K562 (cell line): ENCODE data around the gene ADAMTS6. TPM values are rescaled to one million over a fixed set of nuclear protein-coding genes. Genes with fewer than 3 reads are reported as not detected.
A peak's percentile ranks its signal among the peaks of the same experiment; 100 is the strongest.

Experiments used
- ATAC-seq: fragments of 200-7000 bp; cut with Tn5 transposase; 3 replicates; pipeline ENCODE4 v1.9.1; 2020; ENCODE audit warnings: moderate library complexity
- BruUV-seq: library from RNA; stranded (reverse); fragments of 400-500 nt; replicated peaks from 2 replicates; lab custom pipeline; 2021; lab: Mats Ljungman, UMichigan
- CTCF ChIA-PET: fragments of 300-600 bp; formaldehyde crosslinking; extraction: SDS; loops from one replicate; lab custom pipeline; 2021; ENCODE audit warnings: low intra/inter-chr PET ratio; lab: Yijun Ruan, JAX
- POLR2A ChIA-PET: fragments of 300-600, 350-650 bp; sonication (Branson Sonifier 250); formaldehyde crosslinking; extraction: SDS; loops from one replicate; lab custom pipeline; 2021; ENCODE audit warnings: antibody characterized with exemption, inconsistent platforms; lab: Yijun Ruan, JAX
- DNase-seq, 4 experiments: peaks; one replicate each; pipeline versions ENCODE4 v3.0.0 to v3.0.0-alpha.2; 2011 to 2018; ENCODE audit warnings: low spot score in 3 of 4, mixed read lengths in 3 of 4; ENCODE audit errors: extremely low read depth in 1 of 4
- FAIRE-seq: peaks from 2 replicates; lab custom pipeline; 2011; peaks lifted over from hg19 to GRCh38; lab: Jason Lieb, UNC
- H2AFZ ChIP-seq: 2 replicates; pipeline ENCODE4 v1.6.0; 2011; ENCODE audit warnings: low read depth, low read length, control low read depth, inconsistent platforms
- H3K27ac ChIP-seq: fragments of 200-600 bp; 3 replicates; pipeline ENCODE4 v1.8.0; 2011; ENCODE audit warnings: low read depth, mild to moderate bottlenecking, control low read depth, inconsistent platforms, low read length, moderate library complexity, mixed read lengths; ENCODE audit errors: extremely low read depth
- H3K27me3 ChIP-seq, 2 experiments: fragments of 300-600 bp in 1 of 2; 2 replicates in 1 of 2; 3 replicates in 1 of 2; pipeline versions ENCODE4 v1.6.0 to v1.8.0; 2011; ENCODE audit warnings: inconsistent platforms in 2 of 2, low read length in 2 of 2, mild to moderate bottlenecking in 1 of 2, mixed read lengths in 1 of 2, moderate library complexity in 1 of 2; ENCODE audit not compliant: control insufficient read depth in 2 of 2, insufficient read depth in 2 of 2
- H3K36me3 ChIP-seq: fragments of 300-600 bp; 3 replicates; pipeline ENCODE4 v1.8.0; 2011; ENCODE audit warnings: mild to moderate bottlenecking, low read length, inconsistent platforms; ENCODE audit not compliant: control insufficient read depth, insufficient read depth
- H3K4me1 ChIP-seq, 2 experiments: fragments of 200-600 bp in 1 of 2; replicated peaks in 1 of 2; 2 replicates in 1 of 2; 3 replicates in 1 of 2; pipeline versions ENCODE4 v1.5.1 to v1.8.0; 2011; ENCODE audit warnings: inconsistent platforms in 2 of 2, low read length in 2 of 2, mild to moderate bottlenecking in 1 of 2, mixed read lengths in 1 of 2, moderate library complexity in 1 of 2; ENCODE audit not compliant: control insufficient read depth in 2 of 2, insufficient read depth in 2 of 2
- H3K4me2 ChIP-seq: 2 replicates; pipeline ENCODE4 v1.6.1; 2011; ENCODE audit warnings: low read length, control low read depth, inconsistent platforms, mixed read lengths; ENCODE audit not compliant: insufficient read depth
- H3K4me3 ChIP-seq: fragments of 200-600 bp; sonication (generic), shearing (Covaris generic); 2 replicates; pipeline ENCODE4 v1.5.1; 2016; ENCODE audit warnings: control low read depth, inconsistent platforms
- H3K79me2 ChIP-seq: fragments of 200-600 bp; 3 replicates; pipeline ENCODE4 v1.8.0; 2011; ENCODE audit warnings: low read length, inconsistent platforms; ENCODE audit not compliant: control insufficient read depth, insufficient read depth
- H3K9ac ChIP-seq, 2 experiments: 2 replicates each; pipeline versions ENCODE4 v1.6.0 to v1.6.1; 2011; ENCODE audit warnings: low read depth in 2 of 2, low read length in 2 of 2, control low read depth in 1 of 2, inconsistent platforms in 1 of 2, mild to moderate bottlenecking in 1 of 2, mixed read lengths in 1 of 2; ENCODE audit not compliant: insufficient read depth in 1 of 2
- H3K9me1 ChIP-seq: one replicate; pipeline ENCODE4 v1.6.0; 2011; ENCODE audit warnings: inconsistent platforms, mild to moderate bottlenecking, low read length, moderate library complexity; ENCODE audit not compliant: control insufficient read depth, insufficient read depth
- H3K9me3 ChIP-seq: replicated peaks from 2 replicates; pipeline ENCODE4 v1.5.1; 2011; ENCODE audit warnings: low read depth, low read length, inconsistent platforms; ENCODE audit not compliant: control insufficient read depth, insufficient read depth
- H4K20me1 ChIP-seq: replicated peaks from 2 replicates; pipeline ENCODE4 v1.6.1; 2011; ENCODE audit warnings: low read length, inconsistent platforms, mixed read lengths; ENCODE audit not compliant: control insufficient read depth, insufficient read depth
- ATF3 ChIP-seq, 2 experiments: fragments of 450-650 bp in 1 of 2; sonication (generic) in 1 of 2; formaldehyde crosslinking in 1 of 2; IDR thresholded peaks in 1 of 2; conservative IDR thresholded peaks in 1 of 2; 2 replicates each; pipeline versions ENCODE4 v1.6.1 to v1.8.1; 2016 to 2023; ENCODE audit warnings: mild to moderate bottlenecking in 2 of 2, moderate library complexity in 2 of 2, inconsistent platforms in 1 of 2, missing genetic modification reagents in 1 of 2
- CEBPG ChIP-seq, 3 experiments: fragments of 200-800 bp in 1 of 3; sonication (Bioruptor generic) in 1 of 3; sonication (generic) in 1 of 3; formaldehyde crosslinking in 1 of 3; IDR thresholded peaks in 2 of 3; conservative IDR thresholded peaks in 1 of 3; 2 replicates each; pipeline versions ENCODE4 v1.6.1 to v1.8.0; 2016 to 2022; ENCODE audit warnings: missing compliant biosample characterization in 2 of 3, missing genetic modification characterization in 2 of 3, mild to moderate bottlenecking in 1 of 3, missing genetic modification reagents in 1 of 3
- LARP7 ChIP-seq: fragments of 450-650 bp; IDR thresholded peaks from 2 replicates; pipeline ENCODE4 v1.6.1; 2016
- ZNF224 ChIP-seq: sonication (generic); formaldehyde crosslinking; IDR thresholded peaks from 2 replicates; pipeline ENCODE4 v1.8.0; 2022; ENCODE audit warnings: mild to moderate bottlenecking, missing genetic modification reagents
- WGBS: fragments of 100-300 bp; shearing (Covaris generic); methylation state at CpG from one replicate; pipeline ENCODE4 v1.1.6; 2016; ENCODE audit warnings: low coverage, mixed read lengths; ENCODE audit not compliant: insufficient coverage; ENCODE audit errors: missing lambda C conversion rate; 5-methylcytosine and 5-hydroxymethylcytosine counted together
- in situ Hi-C: fragments of 300-500 bp; cut with MboI; formaldehyde crosslinking; loops from 4 replicates; pipeline ENCODE4 v1.15.0; 2018; ENCODE audit warnings: inconsistent platforms, mixed read lengths
- intact Hi-C: fragments of 100-400 bp; cut with micrococcal nuclease; formaldehyde crosslinking; loops from 2 replicates; pipeline ENCODE4 v1.14.2; 2022
- polyA plus RNA-seq, 8 experiments: library from polyadenylated mRNA; depleted of rRNA in 4 of 8; stranded (reverse) in 5 of 8; unstranded in 3 of 8; fragments of >200 nt; fragmentation: Nextera tagmentation in 2 of 8; fragmentation: Illumina TruSeq in 1 of 8; extraction: Ambion mirVana in 2 of 8; extraction: Trizol in 1 of 8; gene quantifications; 2 replicates each; pipeline versions ENCODE4 v1.2.1 to v1.2.3, GENCODE V29; 2011 to 2014; ENCODE audit warnings: inconsistent platforms in 1 of 8, missing spikeins in 1 of 8
- total RNA-seq, 7 experiments: library from RNA; depleted of rRNA in 6 of 7; stranded (reverse); fragments of >200 nt in 6 of 7; fragmentation: Illumina TruSeq in 2 of 7; extraction: Trizol in 2 of 7; gene quantifications; 2 replicates each; pipeline versions ENCODE4 v1.2.1 to v1.2.3, GENCODE V29; 2011 to 2021; ENCODE audit warnings: low replicate concordance in 1 of 7

ADAMTS6 gene
- total and polyA plus RNA-seq, 9 of the 15 experiments (the other 6 are each of a cell fraction or from before 2014, with no cell fraction given) = 0.57 to 5.3 (median 1.5) TPM

DNA sequence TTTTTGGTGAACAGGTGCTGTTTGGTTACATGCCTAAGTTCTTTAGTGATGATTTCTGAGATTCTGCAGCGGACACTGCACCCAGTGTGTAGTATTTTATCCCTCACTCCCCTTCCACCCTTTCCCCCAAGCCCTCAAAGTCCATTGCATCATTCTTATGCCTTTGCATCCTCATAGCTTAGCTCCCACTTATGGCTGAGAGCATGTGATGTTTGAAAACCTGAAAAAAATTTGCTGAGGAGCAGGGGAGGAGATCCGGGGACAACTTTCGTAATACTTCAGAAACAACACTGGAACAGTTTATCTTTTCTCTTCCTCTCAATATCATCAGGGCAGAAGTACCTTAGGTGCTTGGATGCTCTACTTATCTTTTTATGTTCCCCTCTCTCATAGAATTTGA is 226.4 kb downstream of the ADAMTS6 start:
- no peaks in the 10 kb centered on the region for H3K9me3 ChIP-seq
- DNase-seq = no peak
- no peaks in the 10 kb centered on the region for H3K36me3 ChIP-seq
- intact Hi-C loops (no loop called here), in situ Hi-C loops (no loop called here)
- BruUV-seq = no TSS peak
- no peak overlapping the region for H3K4me3 ChIP-seq
- no peak for TF ChIP-seq LARP7
- peak; percentile 33; the same call in 1 of the 2 replicates for TF ChIP-seq ATF3 (IDR thresholded peaks at IDR 0.05)
- TF ChIP-seq ATF3 (CRISPR knock-in tag; conservative IDR thresholded peaks at IDR 0.05) = no peak
- TF ChIP-seq CEBPG (CRISPR knock-in tag; IDR thresholded peaks at IDR 0.05) = no peak
- TF ChIP-seq CEBPG (tag; conservative IDR thresholded peaks at IDR 0.05 in 1 of 2, IDR thresholded peaks at IDR 0.05 in 1 of 2) = peak; percentile 8 to 60; a peak in 2 of 4 replicates
- no peak for TF ChIP-seq ZNF224 (CRISPR knock-in tag)
- FAIRE-seq = no peak
- no peak overlapping the region for H3K27ac ChIP-seq
- H3K4me1 ChIP-seq = no peaks in the 10 kb centered on the region
- no peak overlapping the region for H3K4me2 ChIP-seq
- POLR2A ChIA-PET = no interaction called here
- no peak for ATAC-seq
- H3K9ac ChIP-seq = no peak overlapping the region
- no peaks in the 10 kb centered on the region for H3K27me3 ChIP-seq
- no peaks in the 10 kb centered on the region for H3K9me1 ChIP-seq
- 9% methylated on average over 3 of the region's 3 CpGs for WGBS
- H4K20me1 ChIP-seq = no peaks in the 10 kb centered on the region
- H3K79me2 ChIP-seq = no peaks in the 10 kb centered on the region
- no peak overlapping the region for H2AFZ ChIP-seq
- CTCF ChIA-PET = no interaction called here
